GM10847 (cell line): ENCODE data around the gene KATNA1.
A peak's percentile ranks its signal among the peaks of the same experiment; 100 is the strongest.

Experiments
- POLR2A ChIP-seq: IDR thresholded peaks from 2 replicates; pipeline ENCODE4 v1.6.1; 2011; ENCODE audit not compliant: insufficient read length; ENCODE audit errors: extremely low read depth

KATNA1 gene

DNA sequence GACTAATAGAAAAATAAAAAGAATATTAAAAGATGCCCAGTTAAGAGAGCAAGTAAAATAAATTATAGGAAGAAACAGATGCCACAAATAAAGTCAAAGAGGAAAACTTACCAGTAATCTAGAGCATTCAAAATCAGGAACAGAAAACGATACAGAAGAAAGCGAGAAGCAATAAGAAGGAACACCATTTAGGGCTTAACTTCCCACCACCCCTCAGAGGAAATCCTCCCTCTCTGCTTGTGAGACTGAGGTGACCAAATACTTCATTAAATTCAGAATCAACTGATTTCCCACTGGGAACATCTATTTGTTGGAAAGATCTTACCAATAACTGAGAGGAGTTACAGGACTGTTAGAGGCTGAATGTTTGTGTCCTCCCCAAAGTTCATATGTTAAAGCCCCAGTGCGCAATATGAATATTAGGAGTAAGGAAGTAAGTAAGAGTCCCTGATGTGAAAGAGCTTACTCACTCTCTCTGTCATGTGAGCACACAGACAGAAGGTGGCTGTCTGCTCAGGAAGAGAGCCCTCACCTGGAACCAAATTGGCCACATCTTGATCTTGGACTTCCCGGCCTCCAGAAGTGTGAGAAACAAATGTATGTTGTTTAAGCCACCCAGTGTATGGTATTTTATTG lies 19.5 kb downstream of the KATNA1 start:
- TF ChIP-seq POLR2A = no peak

DNA sequence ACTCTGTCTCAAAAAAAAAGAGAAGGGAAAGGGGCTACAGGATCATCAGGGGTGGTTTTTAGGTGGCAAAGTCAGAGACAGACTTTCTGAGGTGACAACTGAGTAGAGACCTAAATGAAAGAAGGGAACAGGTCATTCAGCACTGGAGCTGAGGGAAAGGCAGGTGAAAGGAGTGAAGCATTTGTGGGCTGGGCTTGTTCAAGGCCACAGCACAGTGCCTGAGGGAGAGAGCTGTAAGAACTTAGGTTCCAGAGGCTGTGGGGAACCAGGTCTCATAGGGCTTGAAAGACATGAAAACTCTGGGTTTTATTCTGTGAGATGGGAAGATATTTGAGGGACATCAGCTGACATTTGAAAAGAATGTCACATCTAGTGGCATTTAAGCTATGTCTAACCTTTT lies 20.8 kb downstream of the KATNA1 start:
- TF ChIP-seq POLR2A = no peak

DNA sequence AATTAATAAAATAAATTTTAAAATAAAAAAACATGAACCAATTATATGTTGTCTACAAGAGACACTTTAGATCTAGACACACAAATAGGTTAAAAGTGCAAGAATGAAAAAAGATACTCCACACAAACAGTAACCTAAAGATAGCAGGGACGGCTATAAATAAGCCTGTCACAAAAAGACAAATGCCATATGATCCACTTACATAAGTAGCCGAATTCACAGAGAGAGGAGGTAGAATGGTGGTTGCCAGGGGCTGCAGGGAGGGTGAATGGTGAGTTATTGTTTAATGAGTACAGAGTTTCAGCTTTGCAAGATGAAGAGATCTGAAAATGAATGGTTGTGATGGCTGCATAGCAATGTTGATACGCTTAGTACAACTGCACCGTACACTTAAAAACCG lies 32.7 kb downstream of the KATNA1 start:
- no peak for TF ChIP-seq POLR2A

DNA sequence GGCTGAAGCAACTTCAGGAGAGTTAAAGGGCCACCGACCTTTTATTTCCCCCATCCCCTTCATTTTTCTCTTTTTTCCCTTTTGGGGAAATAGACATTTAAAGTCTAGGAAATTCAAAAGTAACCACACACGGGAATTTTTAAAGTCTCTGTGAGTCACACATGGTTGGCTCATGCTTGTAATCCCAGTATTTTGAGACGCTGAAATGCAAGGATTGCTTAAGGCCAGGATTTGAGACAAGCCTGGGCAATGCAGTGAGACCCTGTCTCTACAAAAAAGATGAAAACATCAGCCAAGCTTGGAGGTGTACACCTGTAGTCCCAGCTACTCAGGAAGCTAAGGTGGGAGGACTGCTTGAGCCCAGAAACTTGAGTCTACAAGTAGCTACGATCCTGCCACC lies 34.2 kb downstream of the KATNA1 start:
- no peak for TF ChIP-seq POLR2A

DNA sequence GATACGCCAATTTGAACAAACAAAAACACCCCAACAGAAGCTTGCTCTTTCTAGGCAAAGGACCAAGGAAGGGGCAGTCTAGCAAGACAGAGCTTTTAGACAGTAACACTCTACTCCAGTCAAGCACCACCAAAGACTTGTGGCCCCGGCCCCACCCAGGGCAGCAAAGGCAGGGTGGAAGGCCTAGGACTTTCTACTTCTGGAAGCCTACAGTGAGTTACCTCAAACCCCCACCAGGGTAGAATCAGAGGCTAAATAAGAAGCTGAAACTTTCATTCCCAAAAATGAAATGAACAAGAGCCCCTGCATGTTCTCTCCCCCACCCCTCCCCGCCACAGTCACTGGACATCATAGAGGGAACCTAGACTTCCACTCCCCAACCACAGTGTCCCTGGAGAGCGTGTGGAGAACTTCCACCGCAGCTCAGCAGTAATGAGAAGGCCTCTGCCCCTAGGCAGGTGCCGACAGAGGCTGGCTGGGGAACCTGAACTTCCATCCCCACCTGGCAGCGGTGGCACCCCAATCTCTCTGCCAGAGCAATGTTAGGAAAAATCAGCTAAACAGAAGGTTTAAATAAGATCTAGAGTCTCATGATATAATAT lies 40.0 kb downstream of the KATNA1 start:
- no peak for TF ChIP-seq POLR2A

DNA sequence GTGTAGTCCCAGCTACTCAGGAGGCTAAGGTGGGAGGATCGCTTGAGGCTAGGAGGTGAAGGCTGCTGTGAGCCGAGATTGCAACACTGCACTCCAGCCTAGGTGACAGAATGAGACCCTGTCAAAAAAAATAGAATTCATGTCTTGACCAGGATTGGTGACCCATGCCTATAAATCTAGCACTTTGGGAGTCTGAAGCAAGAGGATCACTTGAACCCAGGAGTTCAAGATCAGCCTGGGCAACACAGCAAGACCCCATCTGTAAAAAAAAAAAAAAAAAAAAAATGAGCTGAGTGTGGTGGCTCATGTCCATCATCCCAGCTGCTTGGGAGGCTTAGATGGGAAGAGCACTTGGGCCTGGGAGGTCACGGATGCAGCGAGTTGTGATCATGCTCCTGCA lies 48.0 kb downstream of the KATNA1 start:
- TF ChIP-seq POLR2A = no peak

DNA sequence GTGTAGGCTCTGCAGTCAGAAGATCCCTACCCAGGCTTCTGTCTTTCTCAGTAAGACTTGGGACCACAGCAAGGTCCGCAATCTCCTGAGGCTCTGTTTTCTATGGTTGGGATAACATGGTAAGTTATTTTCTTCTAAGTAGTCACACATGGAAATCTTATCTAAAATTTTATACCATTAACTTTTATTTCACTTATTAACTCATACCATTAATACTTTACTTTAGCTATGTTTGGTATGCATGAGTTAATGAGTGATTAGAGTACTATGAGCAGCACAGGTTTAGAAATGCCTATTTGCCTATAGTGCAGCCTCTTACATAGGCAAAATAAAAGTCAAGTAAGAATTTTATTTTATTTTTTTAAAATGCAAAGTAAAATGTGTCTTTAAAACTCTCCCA lies 55.1 kb downstream of the KATNA1 start:
- no peak for TF ChIP-seq POLR2A

DNA sequence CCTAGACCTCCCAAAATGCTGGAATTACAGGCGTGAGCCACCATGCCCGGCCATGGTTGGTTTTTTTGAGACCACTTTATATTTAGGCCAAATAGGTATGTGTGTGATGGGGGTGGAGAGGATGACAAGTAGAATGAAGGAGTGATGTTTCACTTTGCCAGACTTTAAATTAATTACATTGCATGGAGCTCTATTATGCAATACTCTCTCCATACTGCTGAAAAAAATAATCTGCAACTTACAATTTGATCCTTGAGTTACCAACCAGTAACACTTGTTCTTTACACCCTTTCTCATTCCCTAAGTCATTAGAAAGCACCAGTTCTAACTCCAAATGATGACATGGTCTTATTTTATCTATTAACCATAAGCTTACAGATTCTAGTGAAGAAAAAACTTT lies 55.5 kb downstream of the KATNA1 start:
- no peak for TF ChIP-seq POLR2A

DNA sequence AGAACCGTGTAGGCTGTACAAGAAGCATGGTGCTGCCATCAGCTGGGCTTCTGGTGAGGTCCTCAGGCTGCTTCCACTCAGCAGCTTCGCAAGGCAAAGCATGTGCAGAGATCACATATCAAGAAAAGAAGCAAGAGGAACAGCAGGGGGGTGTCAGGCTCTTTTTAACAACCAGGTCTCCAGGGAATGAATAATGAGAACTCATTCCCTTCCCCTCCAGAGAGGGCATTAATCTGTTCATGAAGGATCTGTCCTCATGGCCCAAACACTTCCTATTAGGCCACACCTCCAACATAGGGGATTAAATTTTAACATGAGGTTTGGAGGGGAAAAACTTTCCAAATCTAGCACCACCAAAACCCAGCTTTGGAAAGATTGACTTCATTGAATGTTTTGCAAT lies 62.4 kb downstream of the KATNA1 start:
- TF ChIP-seq POLR2A = no peak

DNA sequence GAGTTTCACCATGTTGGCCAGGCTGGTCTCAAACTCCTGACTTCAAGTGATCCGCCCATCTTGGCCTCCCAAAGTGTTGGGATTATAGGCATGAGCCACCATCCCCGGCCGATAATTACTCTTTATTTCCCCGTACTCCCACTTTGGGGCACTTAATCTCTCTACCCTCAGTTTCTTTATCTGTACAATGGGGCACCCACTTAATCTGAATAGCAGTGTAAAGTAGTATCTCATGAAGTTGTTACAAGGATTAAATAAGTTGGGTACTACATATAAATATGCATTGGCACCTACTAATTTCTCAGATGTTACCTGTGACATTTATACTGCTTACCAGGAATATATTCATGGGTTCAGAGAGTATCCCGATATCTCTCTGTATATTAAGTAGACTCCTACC lies 67.2 kb downstream of the KATNA1 start:
- no peak for TF ChIP-seq POLR2A

DNA sequence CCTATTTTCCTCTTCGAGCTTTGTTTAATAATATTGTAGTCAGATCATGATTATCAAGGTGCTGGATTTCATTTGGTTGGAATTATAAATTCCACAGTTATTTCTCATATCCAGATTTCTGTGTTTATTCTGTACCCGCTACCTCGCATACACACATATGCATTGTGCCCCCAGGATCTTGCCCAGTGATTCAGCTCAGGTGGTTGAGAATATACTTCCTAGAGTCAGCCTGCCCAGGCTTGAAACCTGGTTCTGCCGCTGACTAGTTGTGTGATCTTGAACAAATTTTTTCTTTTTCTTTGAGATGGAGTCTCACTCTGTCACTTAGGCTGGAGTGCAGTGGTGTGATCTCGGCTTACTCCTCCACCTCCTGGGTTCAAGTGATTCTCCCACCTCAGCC lies 67.6 kb downstream of the KATNA1 start:
- no peak for TF ChIP-seq POLR2A

DNA sequence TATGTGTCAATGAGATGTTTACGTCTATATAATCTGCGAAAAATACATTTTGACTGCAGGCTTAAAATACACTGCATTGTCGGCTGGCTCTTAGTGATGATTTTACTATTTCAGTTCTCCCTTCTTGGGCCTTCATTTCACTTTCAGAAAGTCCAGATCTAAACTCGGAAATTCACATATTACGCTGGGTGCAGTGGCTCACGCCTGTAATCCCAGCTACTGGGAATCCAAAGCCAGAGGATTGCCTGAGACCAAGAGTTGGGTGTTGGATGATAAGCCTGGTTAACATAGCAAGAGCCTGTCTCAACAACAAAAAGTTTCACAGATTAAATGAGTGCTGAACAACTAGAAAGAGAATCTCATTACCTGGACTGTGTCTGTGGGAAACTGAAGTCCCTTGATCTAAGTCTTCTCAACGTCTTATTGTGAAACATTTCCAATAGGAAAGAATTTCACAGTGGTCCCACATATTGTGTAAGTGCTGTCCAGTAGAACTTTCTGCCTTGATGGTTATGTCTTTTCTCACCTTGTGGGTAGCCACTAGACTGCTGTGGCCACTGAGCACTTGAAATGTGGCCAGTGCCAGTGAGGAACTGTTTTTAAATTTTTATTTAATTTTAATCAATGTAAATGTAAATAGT lies 80.4 kb downstream of the KATNA1 start:
- TF ChIP-seq POLR2A = no peak

DNA sequence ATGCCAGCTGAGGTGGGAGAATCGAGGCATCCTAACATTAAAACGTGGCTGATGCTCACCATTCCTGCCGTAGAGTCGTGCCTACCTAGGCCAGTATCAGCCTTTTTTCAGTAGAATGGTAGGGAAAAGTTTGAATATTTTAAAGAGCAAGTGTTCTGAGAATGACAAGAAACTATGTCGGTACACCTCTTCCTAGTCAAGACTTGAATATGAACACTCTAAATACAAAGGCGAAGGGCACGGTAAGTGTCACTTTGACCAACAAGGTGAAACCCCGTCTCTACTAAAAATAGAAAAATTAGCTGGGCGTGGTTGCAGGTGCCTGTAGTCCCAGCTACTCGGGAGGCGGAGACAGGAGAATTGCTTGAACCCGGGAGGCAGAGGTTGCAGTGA lies 81.3 kb downstream of the KATNA1 start:
- no peak for TF ChIP-seq POLR2A

DNA sequence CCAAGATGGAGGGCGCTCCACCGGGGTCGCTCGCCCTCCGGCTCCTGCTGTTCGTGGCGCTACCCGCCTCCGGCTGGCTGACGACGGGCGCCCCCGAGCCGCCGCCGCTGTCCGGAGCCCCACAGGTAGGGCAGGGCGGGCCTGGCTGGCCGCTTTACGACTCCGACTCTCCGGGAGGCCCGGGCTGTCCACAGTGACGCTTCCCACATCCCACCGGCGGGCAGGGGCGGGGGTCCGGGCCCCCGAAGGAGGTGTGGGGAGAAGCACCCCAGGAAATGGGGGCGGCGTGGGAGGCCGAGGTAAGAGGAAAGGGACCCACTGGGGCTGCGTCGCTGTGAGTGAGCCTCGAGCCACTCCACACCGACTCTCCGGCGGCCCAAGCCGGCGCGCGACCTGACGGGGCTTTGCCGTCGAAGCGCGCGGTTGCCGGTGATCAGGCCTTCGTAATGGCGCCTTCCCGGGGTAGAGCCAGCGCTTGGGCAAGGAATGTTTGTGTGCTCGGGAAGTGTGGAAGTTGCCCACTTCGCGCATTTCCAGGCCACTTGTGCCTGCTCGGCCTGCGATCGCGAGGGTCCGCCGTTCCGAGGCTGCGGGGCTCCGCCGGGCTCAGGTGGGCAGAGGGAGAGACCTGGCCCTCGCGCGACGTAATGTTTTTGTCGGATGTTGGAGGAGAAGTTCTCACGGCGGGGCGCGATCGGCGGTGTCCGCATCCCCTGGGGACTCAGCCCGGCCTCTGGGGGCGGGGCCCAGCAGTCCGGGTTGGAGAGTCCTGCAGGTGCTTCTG lies 81.9 kb downstream of the KATNA1 start:
- TF ChIP-seq POLR2A = peak; percentile 71

DNA sequence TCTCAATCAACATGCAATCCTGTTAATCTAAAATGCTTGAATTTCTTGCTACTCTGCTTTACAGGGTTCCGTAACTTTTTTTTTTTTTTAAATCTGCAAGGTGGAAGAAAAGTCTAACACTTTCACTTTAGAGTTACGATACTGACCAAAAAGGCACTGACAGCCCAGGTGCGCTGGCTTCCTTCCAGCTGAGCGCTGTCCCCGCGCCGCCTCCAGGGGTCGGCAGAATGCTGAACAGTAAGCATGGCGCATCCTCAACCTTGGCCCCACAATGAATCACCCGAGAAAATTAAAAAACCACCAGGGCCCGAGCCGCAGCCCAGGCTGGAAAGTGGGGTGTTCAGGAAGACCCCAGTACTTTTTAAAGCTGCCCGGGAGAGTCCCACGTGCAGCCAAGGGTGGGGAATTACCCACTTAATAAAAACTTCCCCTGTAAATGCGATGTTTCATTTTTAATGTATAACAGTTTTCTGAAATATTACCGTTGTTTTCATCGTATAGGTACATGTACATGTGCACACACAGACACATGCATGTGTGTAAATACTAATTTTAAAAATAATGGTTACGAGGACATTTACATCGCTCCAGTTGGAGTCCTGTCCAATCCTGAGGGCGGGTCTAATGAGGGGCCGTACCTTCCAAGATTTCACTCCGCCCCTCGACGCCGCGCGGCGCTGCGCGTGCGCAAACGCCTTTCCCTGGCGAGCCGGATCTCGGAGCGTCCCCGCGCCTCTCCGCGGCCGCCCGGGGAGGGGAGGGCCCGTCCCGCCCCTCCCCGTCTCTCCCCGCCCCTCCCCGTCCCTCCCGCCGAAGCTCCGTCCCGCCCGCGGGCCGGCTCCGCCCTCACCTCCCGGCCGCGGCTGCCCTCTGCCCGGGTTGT lies 82.7 kb downstream of the KATNA1 start, which contains the start of gene GINM1:
GINM1 (plus strand) TSS at position 849 of the 883 bp plus-strand sequence. CDS start 40 bp downstream, outside the sequence.
- no peak for TF ChIP-seq POLR2A
